NCI-H774 (cell line): ENCODE results near the gene MATN4.

Experiments used
- DNase-seq: peaks from one replicate; lab custom pipeline; 2025; lab: John Stamatoyannopoulos, UW

The MATN4 gene

DNA sequence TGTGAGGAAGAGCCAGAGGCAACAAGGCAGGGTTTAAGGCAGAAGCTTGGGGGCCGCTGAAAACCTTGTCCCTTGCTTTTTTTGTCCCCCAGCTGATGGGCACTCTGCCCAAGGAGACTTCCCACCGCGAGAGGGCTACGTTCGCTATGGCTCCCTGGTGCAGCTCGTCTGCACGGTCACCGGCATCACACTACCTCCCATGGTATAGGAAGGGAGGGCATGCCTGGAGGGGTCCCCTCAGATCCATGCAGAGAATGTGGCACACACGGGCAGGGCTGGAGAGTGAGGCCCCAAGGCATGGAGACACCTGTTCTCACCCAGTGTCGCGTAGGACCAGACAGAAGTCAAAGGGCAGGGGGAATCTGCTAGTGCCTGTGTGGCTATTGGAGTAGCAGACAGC is 5.8 kb upstream of the MATN4 start:
- DNase-seq = no peak

DNA sequence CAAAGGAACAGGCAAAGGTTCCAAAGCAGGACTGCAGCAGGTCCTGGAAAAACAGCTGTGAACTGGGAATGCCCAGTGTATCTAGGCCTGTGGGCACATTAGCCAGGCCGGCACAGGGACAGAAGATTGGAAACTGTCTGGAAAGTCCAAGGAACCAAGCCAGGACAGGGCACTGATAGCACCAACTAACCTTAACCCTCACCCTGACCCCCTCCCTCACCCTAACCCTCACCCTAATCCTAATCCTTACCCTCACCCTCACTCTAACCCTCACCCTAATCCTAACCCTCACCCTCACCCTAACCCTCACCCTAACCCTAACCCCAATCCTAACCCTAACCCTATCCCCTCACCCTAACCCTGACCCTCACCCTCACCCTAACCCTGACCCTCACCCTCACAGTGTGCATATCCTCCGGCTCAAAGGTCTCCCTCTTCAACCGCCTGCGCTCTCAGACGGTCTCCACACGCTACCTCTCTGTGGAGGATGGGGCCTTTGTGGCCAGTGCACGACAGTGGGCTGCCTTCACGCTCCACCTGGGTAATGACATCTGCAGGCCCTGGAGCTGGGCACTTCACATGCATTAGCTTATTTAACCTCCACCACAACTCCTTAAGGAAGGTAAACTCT is 5.1 kb upstream of the MATN4 start:
- no peak for DNase-seq

DNA sequence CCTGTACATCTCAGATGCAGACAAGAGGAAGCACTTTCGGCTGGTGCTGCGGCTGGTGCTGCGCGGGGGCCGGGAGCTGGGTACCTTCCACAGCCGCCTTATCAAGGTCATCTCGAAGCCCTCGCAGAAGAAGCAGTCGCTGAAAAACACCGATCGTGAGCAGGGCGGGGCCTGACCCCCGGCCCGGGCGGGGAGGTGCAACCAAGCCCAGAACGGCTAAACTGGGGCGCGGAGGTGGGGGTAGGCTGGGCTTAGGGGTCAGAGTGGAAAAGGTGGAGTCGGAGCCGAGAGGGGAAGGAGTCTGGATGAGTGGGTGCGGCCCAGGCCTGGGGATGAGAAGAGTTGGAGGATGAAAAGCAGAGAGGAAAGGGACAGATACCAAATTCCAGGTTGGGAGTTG is 4.1 kb upstream of the MATN4 start:
- DNase-seq = no peak

DNA sequence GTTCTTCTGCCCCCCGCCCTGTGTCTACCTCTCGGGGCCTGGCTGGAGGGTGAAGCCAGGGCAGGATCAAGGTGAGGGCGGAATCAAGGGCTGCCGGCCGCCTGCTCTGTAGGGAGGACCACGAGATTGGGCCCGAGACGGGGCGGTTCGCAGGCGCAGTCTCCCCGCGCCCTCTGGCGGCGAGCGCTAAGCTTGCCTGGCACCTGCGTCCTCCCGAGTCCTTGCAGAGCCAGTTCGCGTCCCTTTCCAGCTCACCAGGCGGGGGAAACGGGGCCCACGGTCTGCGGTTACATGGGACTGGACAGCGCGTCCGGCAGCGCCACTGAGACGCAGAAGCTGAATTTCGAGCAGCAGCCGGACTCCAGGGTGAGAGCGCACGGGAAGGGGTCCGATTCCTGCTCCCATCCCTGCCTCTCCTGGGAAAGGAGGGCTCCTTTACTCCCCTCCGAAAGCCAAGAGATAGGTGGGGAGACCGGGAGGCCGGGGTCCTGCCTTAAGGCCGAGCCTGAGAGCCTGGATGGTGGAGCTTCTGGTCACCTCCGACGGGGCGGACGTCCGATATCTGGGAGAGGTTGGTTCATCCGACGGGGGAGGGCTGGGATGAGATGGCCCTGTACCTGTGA is 3.6 kb upstream of the MATN4 start:
- peak; percentile 52 for DNase-seq

DNA sequence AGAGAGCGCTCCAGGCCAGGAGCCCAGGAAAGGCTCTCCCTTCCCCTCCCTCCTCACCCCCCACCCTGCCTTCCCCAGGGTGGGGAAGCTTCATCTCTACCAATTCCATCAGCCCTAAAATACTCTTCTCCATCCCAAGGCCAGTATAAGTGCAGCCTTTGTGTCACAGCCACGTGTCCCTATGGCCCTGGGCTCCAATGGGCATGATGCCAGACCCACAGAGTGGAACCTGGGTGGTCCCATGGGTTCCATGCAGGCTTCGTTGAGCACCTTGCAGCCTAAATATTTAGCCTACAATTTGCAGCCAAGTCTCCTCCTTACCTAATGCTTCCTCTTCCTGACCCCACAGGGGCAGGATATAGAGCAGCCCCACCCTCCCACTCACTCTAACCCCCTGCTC is 976 bp upstream of the MATN4 start:
- no peak for DNase-seq

DNA sequence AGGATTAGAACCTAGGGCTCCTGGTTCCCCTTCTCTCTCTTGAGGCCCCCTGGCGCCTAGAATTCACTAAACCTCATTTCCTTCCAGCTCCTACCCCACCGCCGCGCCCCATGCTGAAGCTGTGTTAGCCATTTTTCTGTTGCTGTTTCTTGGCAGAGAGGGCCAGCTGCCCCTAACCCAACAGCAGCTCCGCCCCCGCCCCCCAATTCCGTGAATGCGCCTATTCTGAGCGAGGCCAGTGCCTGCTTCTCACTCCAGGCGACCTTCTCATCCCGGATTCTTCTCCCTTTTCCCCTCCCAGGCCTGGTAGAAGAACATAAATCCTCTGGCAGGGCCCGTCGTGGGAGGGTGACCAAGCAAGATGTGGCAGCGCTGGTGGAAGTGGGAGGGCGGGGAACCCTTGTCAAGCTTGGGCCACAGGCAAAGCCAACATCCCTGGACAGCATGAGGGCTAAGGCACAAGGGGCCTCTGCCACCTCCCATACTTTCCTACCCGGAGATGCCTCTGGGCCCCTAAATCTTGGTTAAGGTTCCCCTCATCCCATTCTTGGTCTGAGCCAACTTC is 941 bp downstream of the MATN4 start:
- DNase-seq = no peak

DNA sequence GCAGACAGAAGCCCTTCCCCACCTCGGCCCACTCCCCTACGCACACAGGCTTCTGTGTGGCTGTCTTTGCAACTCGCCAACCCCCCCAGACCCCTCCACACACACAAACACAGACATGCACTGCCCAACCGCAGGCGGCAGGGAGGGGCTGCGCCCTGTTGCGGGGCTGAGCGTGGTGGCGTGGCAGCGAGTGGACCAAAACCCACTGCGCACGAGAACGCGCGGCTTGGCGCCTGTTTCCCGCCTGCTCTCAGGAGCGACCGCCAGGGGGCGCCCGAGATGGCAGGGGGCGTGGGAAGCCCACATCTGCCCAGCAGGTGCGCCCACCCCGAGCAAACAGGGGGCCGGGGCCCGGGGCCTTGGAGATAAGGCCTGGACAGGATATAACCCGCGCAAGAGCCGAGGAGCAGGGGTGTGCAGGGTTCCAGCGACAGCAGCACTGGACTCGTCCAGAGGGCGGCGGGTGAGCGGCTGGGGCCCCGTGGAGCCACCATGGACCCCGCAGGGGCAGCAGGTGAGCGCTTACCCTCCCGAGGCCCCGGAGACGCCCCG is 1.6 kb downstream of the MATN4 start, which contains the start of gene RBPJL:
Gene RBPJL (plus strand): TSS at position 410 of the 552 bp plus-strand sequence. CDS start 83 bp downstream, at position 493.
- DNase-seq = no peak

DNA sequence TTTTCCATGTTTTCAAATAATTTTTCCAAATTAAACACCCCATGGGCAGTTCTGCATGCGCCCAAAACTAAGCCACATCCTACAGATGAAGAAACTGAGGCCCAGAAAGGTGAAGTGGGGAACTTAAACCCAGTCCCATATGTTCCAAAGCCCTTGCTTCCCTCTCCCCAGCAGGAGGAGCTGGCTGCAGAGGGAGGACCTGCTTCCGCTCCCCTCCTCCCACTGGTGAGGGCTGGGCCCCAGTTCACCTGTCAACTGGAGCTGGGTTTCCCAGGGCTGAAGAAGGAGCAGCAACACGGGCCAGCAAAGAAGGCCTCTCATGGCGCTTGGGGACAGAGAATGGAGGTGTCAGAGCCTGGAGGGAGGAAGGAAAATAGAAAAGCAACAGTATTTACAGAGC is 2.8 kb downstream of the MATN4 start:
- no peak for DNase-seq

DNA sequence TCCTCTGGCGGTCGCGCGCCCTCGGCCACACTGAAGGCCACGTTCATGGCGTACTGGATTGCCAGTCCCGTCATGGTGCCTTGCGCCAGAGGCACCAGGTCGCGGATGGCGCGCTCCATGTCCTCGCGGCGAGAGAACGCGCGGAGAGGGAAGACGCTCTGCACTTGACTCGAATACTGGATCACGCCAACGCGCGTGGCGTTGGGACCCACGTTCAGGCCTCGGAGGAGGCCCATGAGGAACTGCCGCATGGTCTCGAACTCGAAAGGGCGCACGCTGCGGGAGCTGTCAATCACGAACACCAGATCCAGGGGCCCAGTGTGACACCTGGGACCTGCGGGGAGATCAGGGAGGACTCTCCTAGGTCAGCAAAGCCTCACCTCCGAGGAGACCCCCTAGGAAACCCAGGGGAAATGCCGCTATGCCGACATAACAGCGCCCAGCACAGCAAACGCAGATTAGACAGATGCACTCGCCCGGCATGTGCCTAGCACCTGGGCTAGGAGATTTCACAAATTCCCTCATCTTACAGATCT is 3.6 kb downstream of the MATN4 start:
- no peak for DNase-seq

DNA sequence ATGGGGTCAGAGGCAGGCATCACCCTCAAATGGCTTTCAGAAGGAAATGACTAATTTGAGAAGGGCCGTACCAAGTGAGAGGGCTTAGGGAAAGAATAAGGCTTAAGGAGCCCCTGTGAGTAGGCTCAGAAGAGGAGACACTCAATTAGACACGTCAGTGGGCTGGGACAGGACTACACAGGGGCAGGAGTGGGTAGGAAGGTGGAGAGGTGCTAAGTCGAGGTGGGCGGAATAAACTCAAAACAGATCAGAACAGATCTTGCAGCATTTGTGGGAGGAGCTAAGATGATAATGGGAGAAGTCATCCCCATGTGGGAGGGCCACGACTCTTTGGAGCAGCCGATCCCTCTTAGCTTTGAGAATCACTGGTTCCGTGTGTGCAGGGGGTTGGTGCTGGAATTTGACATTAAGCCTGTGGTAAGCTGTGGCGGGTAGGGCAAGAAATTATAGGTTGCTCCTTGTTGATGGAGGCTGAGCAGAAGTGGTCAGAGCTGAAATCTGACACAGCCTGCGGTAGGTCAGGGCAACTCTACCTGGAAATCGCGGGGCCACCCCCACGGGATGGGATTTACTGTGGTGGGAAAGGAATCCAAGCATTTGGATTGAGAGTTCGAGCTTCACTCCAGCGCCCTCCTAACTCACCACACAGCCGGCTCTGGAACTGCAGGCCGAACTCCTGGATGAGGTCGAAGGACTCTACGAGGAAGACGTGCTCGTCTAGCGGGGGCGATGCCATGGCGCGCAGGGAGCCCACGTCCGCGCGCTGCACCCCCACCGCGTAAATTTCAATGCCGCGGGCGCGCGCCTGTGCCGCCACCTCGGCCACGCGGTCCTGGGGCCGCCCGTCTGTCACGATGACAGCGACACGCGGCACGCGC is 4.3 kb downstream of the MATN4 start:
- DNase-seq = no peak

DNA sequence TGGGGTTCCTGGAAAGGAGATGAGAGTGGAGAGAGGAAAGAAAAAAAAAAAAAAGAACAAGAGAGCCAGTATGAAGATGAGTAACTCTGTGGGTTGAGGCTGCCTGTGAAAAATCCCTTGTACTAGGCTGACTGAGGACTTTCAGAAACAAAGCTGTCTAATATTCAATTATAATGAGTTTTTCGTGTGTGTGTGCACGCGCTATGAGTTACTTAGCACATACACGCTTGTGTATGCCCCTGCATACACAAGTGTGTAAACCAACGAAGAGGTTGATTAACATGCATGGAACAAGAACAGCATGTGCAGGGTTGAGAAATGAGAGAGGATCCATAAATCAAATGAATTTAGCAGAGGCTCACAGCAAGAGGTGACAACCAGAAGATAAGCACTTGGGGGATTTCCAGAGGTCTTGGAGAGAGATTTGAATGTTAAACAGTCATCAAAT is 6.3 kb downstream of the MATN4 start:
- DNase-seq = no peak

DNA sequence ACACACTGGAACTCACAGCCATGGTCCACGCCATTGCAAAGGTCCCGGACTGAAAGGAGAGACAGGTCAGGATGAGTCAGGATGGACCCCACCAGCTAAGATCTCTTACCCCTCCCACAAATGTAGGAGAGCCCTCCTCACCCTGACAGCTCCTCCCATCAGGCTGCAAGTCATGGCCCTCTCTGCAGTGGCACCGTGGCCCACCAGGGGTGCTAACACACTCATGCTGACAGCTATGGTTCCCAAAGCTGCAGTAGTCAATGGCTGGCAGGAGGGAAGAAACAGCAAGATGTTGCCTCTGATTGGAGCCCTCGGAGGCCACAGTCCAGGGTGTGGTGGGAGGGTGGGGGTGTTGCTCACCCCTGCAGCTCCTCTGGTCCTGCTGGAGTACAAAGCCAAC is 7.1 kb downstream of the MATN4 start:
- DNase-seq = no peak

DNA sequence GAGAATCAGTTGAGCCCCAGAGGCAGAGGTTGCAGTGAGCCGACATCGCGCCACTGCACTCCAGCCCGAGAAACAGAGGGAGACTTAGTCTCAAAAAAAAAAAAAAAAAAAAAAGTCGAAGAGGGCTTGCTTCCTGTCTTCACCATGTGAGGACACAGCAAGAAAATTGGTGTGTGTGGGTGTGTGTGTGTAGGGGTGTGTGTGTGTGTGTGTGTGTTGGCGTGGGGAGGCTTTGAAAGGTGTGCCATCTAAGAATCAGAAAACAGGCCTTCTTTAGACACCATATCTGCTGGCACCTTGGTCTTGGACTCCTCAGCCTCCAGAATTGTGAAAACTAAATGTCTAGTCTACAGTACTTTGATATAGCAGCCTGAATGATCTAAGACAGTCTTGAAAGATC is 8.3 kb downstream of the MATN4 start:
- no peak for DNase-seq

DNA sequence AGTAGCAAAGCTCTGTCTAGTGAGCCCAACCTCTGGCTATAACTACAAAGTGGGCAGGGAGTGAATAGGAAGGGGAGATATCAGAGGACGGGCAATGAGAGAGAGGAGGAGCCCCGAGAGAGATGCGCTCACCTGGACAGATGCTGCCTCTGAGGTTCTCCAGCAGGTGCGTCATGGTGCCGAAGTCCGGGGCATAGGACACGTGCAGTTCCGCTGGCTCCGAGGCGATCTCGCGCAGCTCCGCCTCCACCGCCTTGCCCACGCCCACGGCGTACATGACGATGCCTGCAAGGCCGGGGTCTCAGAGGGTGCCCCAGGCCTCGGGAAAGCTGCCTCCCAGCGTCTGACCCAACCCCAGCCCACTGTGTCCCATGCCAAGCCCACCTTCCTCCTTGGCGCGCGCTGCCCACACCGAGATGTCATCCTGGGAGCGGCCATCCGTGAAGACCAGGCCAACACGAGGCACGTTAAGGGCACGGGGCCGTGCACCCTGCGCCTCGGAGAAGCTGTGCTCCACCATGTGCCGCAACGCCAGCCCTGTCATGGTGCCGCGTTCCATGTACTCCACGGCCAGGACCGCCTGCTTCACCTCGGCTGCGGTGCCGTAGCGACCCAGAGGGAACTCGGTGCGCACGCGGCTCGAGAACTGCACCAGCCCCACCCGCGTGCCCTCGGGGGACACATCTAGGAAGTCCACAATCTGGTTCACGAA is 10.2 kb downstream of the MATN4 start:
- DNase-seq = no peak

DNA sequence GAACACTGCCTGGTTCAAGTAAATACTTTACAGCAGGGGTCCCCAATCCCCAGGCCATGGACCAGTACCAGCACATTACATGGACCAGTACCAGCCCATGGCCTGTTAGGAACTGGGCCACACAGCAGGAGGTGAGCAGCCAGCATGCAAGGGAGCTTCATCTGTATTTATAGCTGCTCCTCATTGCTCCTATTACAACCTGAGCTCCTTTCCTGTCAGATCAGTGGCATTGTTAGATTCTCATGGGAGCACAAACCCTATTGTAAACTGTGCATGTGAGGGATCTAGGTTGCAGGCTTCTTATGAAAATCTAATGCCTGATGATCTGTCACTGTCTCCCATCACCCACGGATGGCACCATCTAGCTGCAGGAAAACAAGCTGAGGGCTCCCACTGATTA is 13.4 kb downstream of the MATN4 start:
- no peak for DNase-seq

DNA sequence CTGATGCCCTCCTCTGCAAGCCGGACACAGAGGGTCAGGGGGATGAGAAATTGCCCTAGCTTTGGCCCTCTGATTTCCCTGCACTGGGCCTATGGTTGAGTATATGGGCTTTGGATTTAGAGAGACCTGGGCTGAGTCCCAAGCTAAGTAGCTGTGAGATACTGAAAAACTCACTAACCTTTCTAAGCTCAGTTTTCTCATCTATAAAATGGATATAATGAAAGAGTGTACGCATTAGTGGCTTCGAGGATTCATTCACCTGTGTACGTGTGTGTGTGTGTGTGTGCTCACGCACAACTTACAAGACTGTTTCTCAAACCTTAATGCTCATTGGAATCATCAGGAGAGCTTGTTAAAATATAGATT is 14.1 kb downstream of the MATN4 start:
- DNase-seq = no peak

DNA sequence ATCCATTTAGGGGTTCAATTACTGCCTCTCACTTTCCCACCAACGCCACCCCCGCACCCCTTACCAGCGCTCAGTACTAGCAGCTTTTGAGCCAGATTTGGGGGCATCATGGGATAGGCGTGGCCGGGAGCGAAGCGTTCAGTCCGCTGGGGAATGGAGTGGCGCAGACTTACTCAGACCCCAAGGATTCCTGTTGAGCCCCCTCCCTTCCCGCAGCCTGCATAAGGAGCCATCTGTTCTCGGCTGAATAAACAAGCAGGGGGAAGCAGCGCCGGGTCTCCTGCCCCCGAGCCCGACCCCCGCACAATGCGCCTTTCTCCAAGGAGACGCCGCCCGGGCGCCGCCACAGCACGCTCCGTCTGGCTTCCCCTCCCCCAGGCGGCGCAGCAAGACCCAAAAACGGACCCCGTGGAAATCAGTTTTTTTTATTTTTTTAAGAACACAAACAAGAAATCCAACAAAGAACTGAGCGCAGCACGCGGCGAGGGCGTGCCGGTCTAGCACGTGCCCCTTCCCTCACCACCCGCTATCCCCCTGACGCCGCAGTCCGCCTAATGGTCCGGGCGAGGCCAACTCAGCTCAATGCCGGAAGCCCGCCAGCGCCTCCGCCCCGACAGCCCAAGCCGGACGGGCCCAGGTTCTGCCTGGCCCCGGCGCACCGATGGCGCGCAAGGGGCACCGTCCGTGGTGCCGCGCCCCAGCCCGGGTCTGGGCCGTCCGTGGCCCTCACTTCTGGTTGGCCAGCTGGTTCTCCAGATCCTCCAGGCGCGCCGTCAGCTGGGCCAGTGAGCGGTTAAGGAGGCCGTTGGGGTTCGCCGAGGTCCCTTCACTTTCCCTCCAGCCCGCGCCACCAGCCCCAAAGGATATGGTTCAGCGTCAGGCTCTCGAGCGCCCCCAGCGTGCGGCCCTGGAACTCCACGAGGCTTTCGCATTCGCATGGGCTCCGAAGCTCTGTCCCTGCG is 14.8 kb downstream of the MATN4 start:
- peak; percentile 72 for DNase-seq

DNA sequence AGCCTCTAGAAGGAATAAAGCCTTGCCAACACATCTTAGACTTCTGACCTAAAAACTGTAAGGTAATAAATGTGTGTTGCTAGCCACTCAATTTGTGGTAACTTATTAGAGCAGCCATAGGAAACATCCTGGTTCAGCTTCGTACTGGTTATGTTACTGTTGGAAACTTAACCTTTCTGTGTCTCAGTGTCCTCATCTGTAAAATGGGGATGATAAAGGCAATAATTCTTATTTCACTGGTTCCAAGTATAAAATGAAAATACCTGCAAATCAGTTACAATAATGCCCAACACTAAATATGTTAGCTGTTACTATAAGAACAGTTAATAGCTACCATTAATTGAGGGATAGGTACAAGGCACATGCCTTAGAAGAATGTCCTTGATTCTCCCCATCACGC is 15.8 kb downstream of the MATN4 start:
- no peak for DNase-seq

DNA sequence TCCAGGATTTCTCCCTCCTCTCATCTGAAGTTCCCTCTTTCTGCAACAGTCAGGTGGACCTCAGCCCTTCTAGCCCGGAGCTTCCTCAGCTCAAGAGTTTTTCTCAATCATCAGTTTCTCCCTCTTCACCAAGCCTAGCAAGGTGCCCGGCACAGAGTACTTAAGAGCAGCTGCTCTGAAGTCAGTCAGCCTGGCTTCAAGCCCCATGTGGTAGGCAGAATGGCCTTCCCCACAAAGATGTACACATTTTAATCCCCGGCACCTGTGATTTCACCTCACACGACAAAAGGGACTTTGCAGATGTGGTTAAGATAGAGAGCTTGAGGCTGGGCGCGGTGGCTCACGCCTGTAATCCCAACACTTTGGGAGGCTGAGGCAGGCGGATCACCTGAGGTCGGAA is 16.6 kb downstream of the MATN4 start:
- DNase-seq = no peak

DNA sequence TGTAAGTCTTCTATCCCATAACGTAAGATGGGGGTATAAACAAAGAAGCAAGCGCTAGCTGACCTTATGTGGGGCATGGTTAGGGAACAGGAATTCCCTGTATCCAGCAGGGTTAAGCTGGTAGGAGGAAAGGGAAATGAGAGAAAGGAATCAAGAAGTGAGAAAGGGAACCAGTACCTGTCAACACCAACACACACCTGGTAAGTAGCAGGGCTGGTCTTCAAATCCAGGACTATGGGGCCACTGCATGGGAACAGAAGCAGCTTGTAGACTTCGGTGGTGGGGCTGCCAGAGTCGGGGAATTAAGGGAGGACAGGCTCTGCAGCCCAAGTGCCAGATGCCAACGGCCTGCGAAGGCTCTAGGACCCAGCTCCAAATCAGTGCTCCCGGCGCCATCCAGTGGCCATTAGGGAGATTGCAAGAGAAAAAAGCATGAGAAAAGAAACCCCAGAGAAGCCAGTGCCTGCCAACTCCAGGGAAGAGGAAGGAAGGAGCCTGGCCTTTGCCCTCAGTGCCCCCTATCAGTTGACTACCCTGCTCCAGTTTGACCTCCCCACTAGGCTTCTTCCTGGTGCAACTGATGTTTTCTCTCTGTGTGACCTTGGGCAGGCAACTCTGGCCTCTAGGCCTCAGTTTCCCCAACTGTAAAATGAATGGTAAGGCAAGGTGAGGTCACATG is 17.3 kb downstream of the MATN4 start:
- peak; percentile 65 for DNase-seq
